CD8-positive, alpha-beta memory T cell (primary cell): ENCODE results near the gene ABHD5. TPM values are rescaled to one million over a fixed set of nuclear protein-coding genes. Genes with fewer than 3 reads are reported as not detected.

Experiments used
- CTCF ChIA-PET: fragments of 350-600 bp; sonication (Branson Sonifier 250); formaldehyde crosslinking; loops from one replicate; lab custom pipeline; 2021; ENCODE audit warnings: antibody characterized with exemption; lab: Charles Lee
- POLR2A ChIA-PET: fragments of 350-600 bp; sonication (Branson Sonifier 250); formaldehyde crosslinking; loops from one replicate; lab custom pipeline; 2021; ENCODE audit warnings: antibody characterized with exemption; lab: Charles Lee
- DNase-seq, 5 donors: peaks; one replicate each; pipeline versions ENCODE4 v3.0.0 to v3.0.0-alpha.2; 2020 to 2022; ENCODE audit warnings: mixed read lengths in 1 of 5
- H3K27ac ChIP-seq: one replicate; pipeline ENCODE4 v1.7.0; 2013; ENCODE audit warnings: low read depth, mild to moderate bottlenecking, low read length, moderate library complexity
- H3K27me3 ChIP-seq: 2 replicates; pipeline ENCODE4 v1.7.0; 2013; ENCODE audit warnings: low read length, mild to moderate bottlenecking; ENCODE audit not compliant: insufficient read depth, poor library complexity, severe bottlenecking
- H3K36me3 ChIP-seq: 2 replicates; pipeline ENCODE4 v1.7.0; 2013; ENCODE audit warnings: mild to moderate bottlenecking, low read length, moderate library complexity; ENCODE audit not compliant: insufficient read depth
- H3K4me1 ChIP-seq: 2 replicates; pipeline ENCODE4 v1.7.0; 2013; ENCODE audit warnings: mild to moderate bottlenecking, low read length, moderate library complexity; ENCODE audit not compliant: insufficient read depth
- H3K4me3 ChIP-seq: 2 replicates; pipeline ENCODE4 v1.7.0; 2013; ENCODE audit warnings: mild to moderate bottlenecking, low read length
- H3K9me3 ChIP-seq: 2 replicates; pipeline ENCODE4 v1.7.0; 2013; ENCODE audit warnings: mild to moderate bottlenecking, low read length
- H3K27ac Mint-ChIP-seq, 8 donors: one replicate each; pipeline ENCODE4 v1.8.0; 2020 to 2021; ENCODE audit warnings: mixed read lengths in 8 of 8, mild to moderate bottlenecking in 6 of 8, inconsistent platforms in 3 of 8, moderate library complexity in 3 of 8
- H3K27me3 Mint-ChIP-seq, 2 donors: one replicate each; pipeline ENCODE4 v1.8.0; 2020 to 2021; ENCODE audit warnings: mixed read lengths in 2 of 2, mild to moderate bottlenecking in 1 of 2, moderate library complexity in 1 of 2
- H3K36me3 Mint-ChIP-seq, 3 donors: one replicate each; pipeline ENCODE4 v1.8.0; 2020 to 2021; ENCODE audit warnings: mixed read lengths in 3 of 3, inconsistent platforms in 1 of 3, mild to moderate bottlenecking in 1 of 3
- H3K4me1 Mint-ChIP-seq, 3 donors: one replicate each; pipeline ENCODE4 v1.8.0; 2020 to 2021; ENCODE audit warnings: mixed read lengths in 3 of 3, inconsistent platforms in 1 of 3, mild to moderate bottlenecking in 1 of 3
- H3K4me3 Mint-ChIP-seq, 7 donors: one replicate each; pipeline ENCODE4 v1.8.0; 2020 to 2021; ENCODE audit warnings: mixed read lengths in 7 of 7, mild to moderate bottlenecking in 6 of 7, moderate library complexity in 4 of 7, inconsistent platforms in 2 of 7
- H3K9me3 Mint-ChIP-seq, 5 donors: one replicate each; pipeline ENCODE4 v1.8.0; 2020 to 2022; ENCODE audit warnings: mixed read lengths in 5 of 5, mild to moderate bottlenecking in 3 of 5, moderate library complexity in 2 of 5, inconsistent platforms in 1 of 5
- polyA plus RNA-seq: library from polyadenylated mRNA; unstranded; fragments of 300-500 nt; fragmentation: Illumina TruSeq; gene quantifications from one replicate; pipeline ENCODE4 v1.2.3, GENCODE V29; 2021
- total RNA-seq, 2 experiments: library from RNA; stranded (reverse); gene quantifications; one replicate each; pipeline ENCODE4 v1.2.3, GENCODE V29; 2021

ABHD5 gene
- total and polyA plus RNA-seq, 3 experiments from 2014 or later, result 6.8 to 18.0 (median 17.0) TPM

DNA sequence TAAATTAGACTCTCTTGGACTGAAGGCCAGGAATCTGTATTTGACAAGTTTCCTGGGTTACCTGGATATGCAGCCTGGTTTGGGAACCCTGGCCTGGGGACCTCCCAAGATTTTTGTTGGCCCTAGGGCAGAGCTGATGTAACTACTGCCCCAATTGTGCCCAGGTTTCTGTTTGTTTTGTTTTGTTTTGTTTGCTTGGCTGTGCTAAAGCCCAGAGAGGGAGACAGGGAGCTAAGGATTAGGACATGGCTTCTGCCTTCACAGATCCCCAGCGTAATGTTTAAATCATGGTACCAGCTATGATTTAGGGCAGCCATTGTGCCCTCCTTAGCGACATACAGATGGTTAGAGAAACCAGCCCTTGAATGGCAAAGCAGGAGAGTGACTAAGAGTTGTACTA is 47.6 kb downstream of the ABHD5 start:
- DNase-seq, result no peak
- H3K36me3 Mint-ChIP-seq, result peaks cover 0 to 2% (median 1%) of the 10 kb centered on the region in 3 donors
- CTCF ChIA-PET, result no interaction called here

DNA sequence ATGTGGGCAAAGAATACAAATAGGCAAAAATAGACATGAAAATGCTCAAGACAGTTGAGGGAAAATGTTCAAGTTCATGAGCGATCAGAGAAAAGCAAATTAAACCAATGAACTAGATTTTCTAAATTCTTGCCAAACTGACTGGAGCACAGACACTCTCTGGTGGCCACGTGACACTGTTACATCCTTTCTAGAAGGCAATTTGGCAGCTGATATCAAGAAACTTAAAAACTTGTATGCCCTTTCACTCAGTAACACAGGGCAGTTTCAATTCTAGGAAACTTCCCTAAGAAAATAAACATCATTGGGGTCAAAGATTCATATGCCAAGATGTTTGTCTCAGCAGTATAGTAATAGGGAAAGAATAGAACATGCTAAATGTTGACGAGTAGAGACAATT is 52.2 kb downstream of the ABHD5 start:
- peaks cover 4 to 12% of the 10 kb centered on the region in 2 donors for H3K27me3 Mint-ChIP-seq
- H3K4me3 Mint-ChIP-seq, result no peak overlapping the region
- Histone ChIP-seq H3K27me3 (peaks cover 4% of the 10 kb centered on the region), H3K4me3 (no peak overlapping the region), H3K27ac (no peak overlapping the region), H3K36me3 (no peaks in the 10 kb centered on the region), H3K9me3 (peaks cover 4% of the 10 kb centered on the region), H3K4me1 (no peaks in the 10 kb centered on the region)
- H3K4me1 Mint-ChIP-seq, result no peaks in the 10 kb centered on the region
- peaks cover 0 to 11% (median 3%) of the 10 kb centered on the region in 3 donors for H3K36me3 Mint-ChIP-seq
- ChIA-PET CTCF (no interaction called here), POLR2A (no interaction called here)
- peaks cover 2 to 13% (median 3%) of the 10 kb centered on the region in 5 donors for H3K9me3 Mint-ChIP-seq
- H3K27ac Mint-ChIP-seq, result no peak overlapping the region
- DNase-seq, result no peak

More for the DNA sequence above, 47.6 kb downstream of the ABHD5 start:
- POLR2A ChIA-PET, result no interaction called here
- no peak overlapping the region for H3K4me3 Mint-ChIP-seq
- Histone ChIP-seq H3K4me3 (no peak overlapping the region), H3K27me3 (no peaks in the 10 kb centered on the region), H3K27ac (no peak overlapping the region), H3K4me1 (no peaks in the 10 kb centered on the region), H3K36me3 (no peaks in the 10 kb centered on the region), H3K9me3 (no peaks in the 10 kb centered on the region)
- peaks cover 0 to 5% of the 10 kb centered on the region in 2 donors for H3K27me3 Mint-ChIP-seq
- H3K9me3 Mint-ChIP-seq, result no peaks in the 10 kb centered on the region
- H3K4me1 Mint-ChIP-seq, result no peaks in the 10 kb centered on the region
- H3K27ac Mint-ChIP-seq, result no peak overlapping the region

DNA sequence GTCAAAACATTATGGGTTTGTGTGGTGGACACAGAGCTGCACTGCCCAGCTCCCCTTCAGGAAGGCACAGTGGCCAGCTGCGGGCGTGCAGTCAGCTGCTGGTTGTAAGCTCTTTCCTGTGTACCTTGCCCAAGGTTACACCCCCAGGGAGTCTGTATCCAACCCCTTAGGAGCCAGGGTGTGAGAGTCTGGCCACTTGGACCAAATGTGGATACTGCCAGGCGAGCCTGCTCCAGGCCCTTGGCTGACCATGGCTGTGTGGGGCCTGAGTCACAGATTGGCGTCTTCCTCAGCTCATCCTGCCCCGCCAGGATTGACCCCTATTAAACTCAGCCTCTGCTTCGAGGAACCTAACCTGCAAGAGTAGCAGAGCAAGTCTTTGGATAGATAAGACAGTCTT is 56.9 kb downstream of the ABHD5 start:
- Histone ChIP-seq H3K36me3 (no peaks in the 10 kb centered on the region), H3K4me3 (no peak overlapping the region), H3K27ac (no peak overlapping the region), H3K27me3 (peaks cover 4% of the 10 kb centered on the region), H3K4me1 (no peaks in the 10 kb centered on the region), H3K9me3 (peaks cover 4% of the 10 kb centered on the region)
- no peak for DNase-seq
- Mint-ChIP-seq H3K9me3 (peaks cover 2 to 13% (median 3%) of the 10 kb centered on the region in 5 donors), H3K27me3 (peaks cover 13 to 15% of the 10 kb centered on the region in 2 donors), H3K27ac (no peak overlapping the region), H3K4me3 (no peak overlapping the region), H3K36me3 (peaks cover 0 to 11% (median 1%) of the 10 kb centered on the region in 3 donors), H3K4me1 (no peaks in the 10 kb centered on the region)
- ChIA-PET POLR2A (no interaction called here), CTCF (no interaction called here)

DNA sequence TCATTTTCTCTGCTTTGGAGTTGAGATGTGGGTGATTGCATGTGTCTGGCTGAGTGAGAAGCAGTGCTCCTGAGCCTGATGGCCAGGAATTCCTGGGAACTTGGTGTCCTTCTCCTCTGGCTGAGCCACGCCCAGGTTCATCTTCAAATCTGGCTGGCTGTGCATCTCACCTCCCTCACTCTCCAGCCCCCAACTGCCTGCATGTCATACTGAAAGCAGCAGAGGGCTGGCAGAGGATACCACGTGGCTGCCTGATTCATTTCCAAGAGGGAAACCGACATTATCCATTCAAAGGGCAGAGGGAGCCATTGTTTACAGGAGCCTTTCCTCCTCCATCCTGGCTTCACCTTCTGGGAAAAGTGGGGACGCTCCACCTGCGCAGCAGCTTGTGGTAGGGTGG is 57.4 kb downstream of the ABHD5 start:
- POLR2A ChIA-PET, result no interaction called here
- Histone ChIP-seq H3K4me3 (no peak overlapping the region), H3K36me3 (no peaks in the 10 kb centered on the region), H3K27ac (no peak overlapping the region), H3K4me1 (no peaks in the 10 kb centered on the region), H3K27me3 (peaks cover 4% of the 10 kb centered on the region), H3K9me3 (peaks cover 4% of the 10 kb centered on the region)
- Mint-ChIP-seq H3K36me3 (peaks cover 0 to 11% (median 1%) of the 10 kb centered on the region in 3 donors), H3K9me3 (peaks cover 2 to 13% (median 3%) of the 10 kb centered on the region in 5 donors), H3K27ac (no peak overlapping the region), H3K27me3 (peaks cover 13 to 15% of the 10 kb centered on the region in 2 donors), H3K4me3 (no peak overlapping the region), H3K4me1 (no peaks in the 10 kb centered on the region)
- CTCF ChIA-PET, result no interaction called here
- DNase-seq, result no peak

DNA sequence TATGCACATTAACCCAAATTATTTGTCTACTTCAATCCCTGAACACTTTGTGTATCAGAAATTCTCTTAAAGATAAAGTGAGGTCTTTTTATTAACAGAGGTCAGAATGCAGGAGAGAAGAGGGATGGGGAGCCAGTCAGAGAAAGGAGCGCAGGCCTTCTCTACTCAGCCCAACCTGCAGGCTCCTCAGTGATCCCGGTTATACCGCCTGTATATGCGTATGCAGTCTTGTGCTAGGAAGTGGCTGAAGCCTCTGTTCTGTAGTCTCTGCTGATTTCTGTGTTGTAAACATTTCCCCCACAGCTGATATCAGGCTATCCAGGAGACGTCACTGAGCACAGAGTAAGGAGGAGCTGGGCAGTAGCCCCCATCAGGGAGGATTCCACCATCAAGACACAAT is 57.9 kb downstream of the ABHD5 start:
- Histone ChIP-seq H3K4me3 (no peak overlapping the region), H3K27ac (no peak overlapping the region), H3K27me3 (peaks cover 4% of the 10 kb centered on the region), H3K9me3 (peaks cover 4% of the 10 kb centered on the region), H3K4me1 (no peaks in the 10 kb centered on the region), H3K36me3 (no peaks in the 10 kb centered on the region)
- Mint-ChIP-seq H3K4me3 (no peak overlapping the region), H3K27ac (no peak overlapping the region), H3K27me3 (peaks cover 13 to 15% of the 10 kb centered on the region in 2 donors), H3K36me3 (peaks cover 0 to 11% (median 1%) of the 10 kb centered on the region in 3 donors), H3K9me3 (peaks cover 2 to 13% (median 3%) of the 10 kb centered on the region in 5 donors), H3K4me1 (no peaks in the 10 kb centered on the region)
- POLR2A ChIA-PET, result interaction anchor here (0.7 kb wide), 1 partner anchor 45 kb away, joined by 3 read pairs; no protein-coding TSS in a partner anchor
- CTCF ChIA-PET, result no interaction called here
- DNase-seq, result no peak

DNA sequence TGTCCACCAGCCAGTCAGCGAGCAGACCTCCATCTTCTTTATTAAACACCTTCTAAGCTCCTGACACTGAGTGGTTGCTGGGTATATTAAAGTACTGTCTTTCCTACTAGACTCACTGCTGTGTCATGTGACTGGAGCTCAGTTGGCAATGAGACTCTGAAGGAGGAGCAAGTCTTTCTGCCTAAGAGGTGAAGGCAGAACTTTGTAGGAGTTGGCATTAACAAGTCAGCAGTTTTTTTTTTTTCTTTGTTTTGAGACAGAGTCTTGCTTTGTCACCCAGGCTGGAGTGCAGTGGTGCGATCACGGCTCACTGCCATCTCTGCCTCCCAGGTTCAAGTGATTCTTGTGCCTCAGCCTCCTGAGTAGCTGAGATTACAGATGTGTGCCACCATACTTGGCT is 62.2 kb downstream of the ABHD5 start:
- Histone ChIP-seq H3K4me1 (peaks cover 25% of the 10 kb centered on the region), H3K9me3 (no peaks in the 10 kb centered on the region), H3K36me3 (no peaks in the 10 kb centered on the region), H3K27me3 (no peaks in the 10 kb centered on the region), H3K4me3 (no peak overlapping the region), H3K27ac (no peak overlapping the region)
- Mint-ChIP-seq H3K9me3 (no peaks in the 10 kb centered on the region), H3K4me1 (peaks cover 22 to 31% (median 27%) of the 10 kb centered on the region in 3 donors), H3K27ac (no peak overlapping the region), H3K36me3 (no peaks in the 10 kb centered on the region), H3K4me3 (no peak overlapping the region), H3K27me3 (peaks cover 8% of the 10 kb centered on the region in 2 donors)
- CTCF ChIA-PET, result interaction anchor here (1.2 kb wide), 1 partner anchor 19 kb away, joined by 3 read pairs; no protein-coding TSS in a partner anchor
- DNase-seq, result no peak
- POLR2A ChIA-PET, result no interaction called here

DNA sequence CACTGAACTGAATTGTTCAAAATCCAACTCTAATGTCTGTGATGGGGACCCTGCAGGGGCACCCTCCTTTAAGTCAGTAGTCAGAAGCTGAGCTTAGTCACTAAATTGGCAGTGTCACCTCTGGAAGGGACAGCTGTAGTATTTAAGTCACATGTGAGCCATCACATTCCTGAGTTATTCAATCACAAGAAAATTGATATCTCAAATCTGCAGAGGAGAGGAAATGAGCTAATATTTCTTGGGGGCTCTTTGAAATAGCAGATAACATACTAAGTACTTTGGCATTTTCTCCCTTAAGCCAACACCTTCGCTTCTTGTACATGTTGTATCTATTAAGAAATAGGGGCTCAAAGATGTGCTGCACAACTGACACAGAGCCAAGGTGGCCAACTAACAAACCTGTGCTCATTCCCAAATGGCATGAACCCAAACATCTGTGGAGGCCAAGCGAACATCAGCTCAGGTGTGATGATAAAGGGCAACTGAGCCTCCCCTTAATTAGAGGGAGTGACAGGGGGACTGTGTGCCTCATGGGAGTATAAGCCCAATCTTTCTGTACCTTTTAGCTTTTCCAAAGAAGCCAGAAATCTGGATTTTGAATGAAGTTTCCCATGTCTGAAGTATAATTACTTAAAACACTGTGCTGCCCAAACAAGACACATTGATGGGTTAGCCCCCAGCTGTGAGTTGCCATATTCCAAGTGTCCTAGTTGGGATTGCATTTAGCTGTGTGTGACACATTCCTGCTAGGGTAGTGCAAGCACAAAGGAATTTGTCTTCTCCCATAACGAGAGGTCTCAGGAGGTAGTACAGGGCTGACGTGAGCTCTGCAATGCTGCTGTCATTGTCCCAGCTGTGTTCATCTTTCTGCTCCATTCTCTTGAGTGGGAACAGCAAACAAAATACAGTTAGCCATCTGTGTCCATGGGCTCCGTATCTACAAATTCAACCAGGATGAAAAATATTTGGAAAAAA is 63.3 kb downstream of the ABHD5 start:
- Mint-ChIP-seq H3K4me3 (no peak overlapping the region), H3K36me3 (no peaks in the 10 kb centered on the region), H3K9me3 (no peaks in the 10 kb centered on the region), H3K27me3 (peaks cover 0 to 5% of the 10 kb centered on the region in 2 donors), H3K4me1 (peaks cover 22 to 36% (median 28%) of the 10 kb centered on the region in 3 donors), H3K27ac (peak overlapping the region in 1 of 8 donors; percentile 61)
- DNase-seq, result no peak
- no peak overlapping the region for H3K27ac ChIP-seq
- H3K27me3 ChIP-seq, result no peaks in the 10 kb centered on the region
- no peaks in the 10 kb centered on the region for H3K36me3 ChIP-seq
- no peak overlapping the region for H3K4me3 ChIP-seq
- ChIA-PET CTCF (interaction anchor here (1.9 kb wide), 1 partner anchor 15 kb away, joined by 6 read pairs; no protein-coding TSS in a partner anchor), POLR2A (no interaction called here)
- H3K4me1 ChIP-seq, result peaks cover 25% of the 10 kb centered on the region
- no peaks in the 10 kb centered on the region for H3K9me3 ChIP-seq
